Osteocyte (in vitro differentiated cells): Measurements from ENCODE around the gene DYNC2I2. TPM values are rescaled to one million over a fixed set of nuclear protein-coding genes. Genes with fewer than 3 reads are reported as not detected.
"Not testable (repeated sequence)": the region's sequence is repeated elsewhere in the genome, so short reads cannot be mapped to it uniquely, and the experiment has no call there.

ENCODE experiments used
- DNase-seq: peaks from one replicate; pipeline ENCODE4 v3.0.0; 2021; ENCODE audit warnings: mixed read lengths; ENCODE audit not compliant: unreplicated experiment; ENCODE audit errors: extremely low spot score
- H3K27ac Mint-ChIP-seq: one replicate; pipeline ENCODE4 v1.8.0; 2021; ENCODE audit warnings: mild to moderate bottlenecking, mixed read lengths; ENCODE audit not compliant: unreplicated experiment
- H3K27me3 Mint-ChIP-seq: one replicate; pipeline ENCODE4 v1.8.0; 2021; ENCODE audit warnings: mixed read lengths; ENCODE audit not compliant: unreplicated experiment
- H3K36me3 Mint-ChIP-seq: one replicate; pipeline ENCODE4 v1.8.0; 2021; ENCODE audit warnings: mixed read lengths; ENCODE audit not compliant: unreplicated experiment
- H3K4me1 Mint-ChIP-seq: one replicate; pipeline ENCODE4 v1.8.0; 2021; ENCODE audit warnings: mixed read lengths; ENCODE audit not compliant: unreplicated experiment
- H3K4me3 Mint-ChIP-seq: one replicate; pipeline ENCODE4 v1.8.0; 2021; ENCODE audit warnings: mild to moderate bottlenecking, moderate library complexity, mixed read lengths; ENCODE audit not compliant: unreplicated experiment
- H3K9me3 Mint-ChIP-seq: one replicate; pipeline ENCODE4 v1.8.0; 2021; ENCODE audit warnings: mixed read lengths; ENCODE audit not compliant: unreplicated experiment
- total RNA-seq: library from RNA; stranded (reverse); gene quantifications from 2 replicates; pipeline ENCODE4 v1.2.1, GENCODE V29; 2021
- TF ChIP-seq, protein P1 (sequence below): fragments of 200-600 bp; sonication (generic); IDR thresholded peaks from 2 replicates; pipeline ENCODE4 v1.5.0; 2021; ENCODE audit warnings: antibody characterized with exemption, mild to moderate bottlenecking, moderate library complexity

The DYNC2I2 gene
- total RNA-seq, 1 donor from 2014 or later = 62.5 TPM

DNA sequence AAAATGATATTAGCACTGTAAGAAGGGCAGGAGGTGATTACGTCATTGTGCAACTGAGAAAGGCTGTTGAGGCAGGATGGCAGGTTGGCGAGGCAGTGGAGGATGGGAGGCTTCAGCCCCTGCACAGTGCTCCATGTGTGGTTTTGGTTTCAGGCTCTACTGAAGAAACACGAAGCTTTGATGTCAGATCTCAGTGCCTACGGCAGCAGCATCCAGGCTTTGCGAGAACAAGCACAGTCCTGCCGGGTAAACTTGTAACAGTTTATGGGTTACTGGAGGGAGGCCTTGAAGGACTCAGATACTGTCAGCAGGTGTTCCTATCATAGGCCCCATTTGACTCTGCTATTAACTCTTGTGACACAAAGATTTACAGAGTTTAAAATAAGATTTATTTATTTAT, 69.2 kb downstream of the DYNC2I2 start:
- TF ChIP-seq, protein P1, sequence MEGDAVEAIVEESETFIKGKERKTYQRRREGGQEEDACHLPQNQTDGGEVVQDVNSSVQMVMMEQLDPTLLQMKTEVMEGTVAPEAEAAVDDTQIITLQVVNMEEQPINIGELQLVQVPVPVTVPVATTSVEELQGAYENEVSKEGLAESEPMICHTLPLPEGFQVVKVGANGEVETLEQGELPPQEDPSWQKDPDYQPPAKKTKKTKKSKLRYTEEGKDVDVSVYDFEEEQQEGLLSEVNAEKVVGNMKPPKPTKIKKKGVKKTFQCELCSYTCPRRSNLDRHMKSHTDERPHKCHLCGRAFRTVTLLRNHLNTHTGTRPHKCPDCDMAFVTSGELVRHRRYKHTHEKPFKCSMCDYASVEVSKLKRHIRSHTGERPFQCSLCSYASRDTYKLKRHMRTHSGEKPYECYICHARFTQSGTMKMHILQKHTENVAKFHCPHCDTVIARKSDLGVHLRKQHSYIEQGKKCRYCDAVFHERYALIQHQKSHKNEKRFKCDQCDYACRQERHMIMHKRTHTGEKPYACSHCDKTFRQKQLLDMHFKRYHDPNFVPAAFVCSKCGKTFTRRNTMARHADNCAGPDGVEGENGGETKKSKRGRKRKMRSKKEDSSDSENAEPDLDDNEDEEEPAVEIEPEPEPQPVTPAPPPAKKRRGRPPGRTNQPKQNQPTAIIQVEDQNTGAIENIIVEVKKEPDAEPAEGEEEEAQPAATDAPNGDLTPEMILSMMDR = no peak
- Mint-ChIP-seq H3K27me3 (no peaks in the 10 kb centered on the region), H3K4me3 (no peak overlapping the region), H3K36me3 (peaks cover 63% of the 10 kb centered on the region), H3K4me1 (no peaks in the 10 kb centered on the region), H3K27ac (no peak overlapping the region), H3K9me3 (no peaks in the 10 kb centered on the region)
- no peak for DNase-seq

DNA sequence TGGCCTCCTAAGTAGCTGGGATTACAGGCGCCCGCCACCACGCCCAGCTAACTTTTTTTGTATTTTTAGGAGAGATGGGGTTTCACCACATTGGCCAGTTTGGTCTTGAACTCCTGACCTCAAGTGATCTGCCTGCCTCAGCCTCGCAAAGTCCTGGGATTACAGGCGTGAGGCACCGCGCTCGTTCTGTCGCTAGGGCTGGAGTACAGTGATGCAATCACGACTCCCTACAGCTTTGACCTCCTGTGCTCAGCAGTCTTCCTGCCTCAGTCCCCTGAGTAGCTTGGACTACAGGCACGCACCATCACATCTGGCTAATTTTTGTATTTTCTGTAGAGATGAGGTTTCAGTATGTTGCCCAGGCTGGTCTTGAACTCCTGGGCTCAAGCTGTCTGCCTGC, 69.7 kb downstream of the DYNC2I2 start:
- H3K27me3 Mint-ChIP-seq, DNase-seq, H3K27ac Mint-ChIP-seq, H3K9me3 Mint-ChIP-seq, H3K4me1 Mint-ChIP-seq, H3K4me3 Mint-ChIP-seq: not testable (repeated sequence)
- H3K36me3 Mint-ChIP-seq = peaks cover 66% of the 10 kb centered on the region

- not testable (repeated sequence) for H3K27me3 Mint-ChIP-seq
Measured at GRCh38 chr9:128585155-128585554, 71.5 kb downstream of the DYNC2I2 start.

More at GRCh38 chr9:128585155-128585554, 71.5 kb downstream of the DYNC2I2 start:
- H3K4me1 Mint-ChIP-seq, H3K27ac Mint-ChIP-seq, H3K9me3 Mint-ChIP-seq, H3K4me3 Mint-ChIP-seq, DNase-seq: not testable (repeated sequence)
- peaks cover 72% of the 10 kb centered on the region for H3K36me3 Mint-ChIP-seq

Other genes starting within 250 kb of the DYNC2I2 start
- 128 and 132 TPM in 2 replicates for gene CERCAM, start 236.0 kb downstream of the DYNC2I2 start, total RNA-seq
- gene ODF2, start 200.8 kb downstream of the DYNC2I2 start, total RNA-seq = 37.7 and 40.5 TPM in 2 replicates
- 17.2 and 17.4 TPM in 2 replicates for gene GLE1, start 152.1 kb downstream of the DYNC2I2 start, total RNA-seq
- 355 and 365 TPM in 2 replicates for gene SPTAN1, start 104.3 kb downstream of the DYNC2I2 start, total RNA-seq
- gene SET, start 32.4 kb upstream of the DYNC2I2 start, total RNA-seq = 381 and 382 TPM in 2 replicates
- gene PKN3, start 45.7 kb upstream of the DYNC2I2 start, total RNA-seq = 7.5 and 8.0 TPM in 2 replicates
- 24.7 and 24.8 TPM in 2 replicates for gene ZDHHC12, start 67.3 kb upstream of the DYNC2I2 start, total RNA-seq
- 61.2 and 61.9 TPM in 2 replicates for gene ZER1, start 115.1 kb upstream of the DYNC2I2 start, total RNA-seq
- 32.8 and 33.3 TPM in 2 replicates for gene TBC1D13, start 130.4 kb upstream of the DYNC2I2 start, total RNA-seq
- gene ENDOG, start 161.7 kb upstream of the DYNC2I2 start, total RNA-seq = 24.4 and 29.3 TPM in 2 replicates
- gene SPOUT1, start 172.9 kb upstream of the DYNC2I2 start, total RNA-seq = 34.8 and 36.7 TPM in 2 replicates
- 5.3 and 6.5 TPM in 2 replicates for gene KYAT1, start 225.1 kb upstream of the DYNC2I2 start, total RNA-seq
- gene LRRC8A, start 225.3 kb upstream of the DYNC2I2 start, total RNA-seq = 39.5 and 42.8 TPM in 2 replicates